SK-N-SH treated with all-trans-retinoic acid at 6 μM for 48 hours (cell line): ENCODE data around the gene FBXW11.
"Not testable (repeated sequence)": the region's sequence is repeated elsewhere in the genome, so short reads cannot be mapped to it uniquely, and the experiment has no call there.

Source experiments
- ISL1 ChIP-seq: fragments of 250-450 bp; sonication (Bioruptor Pico); IDR thresholded peaks from 2 replicates; pipeline ENCODE4 v2.1.2; 2022; ENCODE audit warnings: mild to moderate bottlenecking, moderate library complexity
- RARB ChIP-seq: fragments of 250-450 bp; sonication (Bioruptor Pico); IDR thresholded peaks from 2 replicates; pipeline ENCODE4 v1.8.0; 2021; ENCODE audit warnings: mild to moderate bottlenecking, moderate library complexity
- ZNF565 ChIP-seq: fragments of 450-650 bp; formaldehyde crosslinking; conservative IDR thresholded peaks from 2 replicates; pipeline ENCODE4 v1.5.0; 2020; ENCODE audit warnings: low read depth, mild to moderate bottlenecking, moderate library complexity
- ZNF70 ChIP-seq: fragments of 450-650 bp; formaldehyde crosslinking; IDR thresholded peaks from 2 replicates; pipeline ENCODE4 v1.5.0; 2020; ENCODE audit warnings: mild to moderate bottlenecking, moderate library complexity
- TF ChIP-seq, protein P1 (sequence below): fragments of 250-450 bp; sonication (Bioruptor Pico); IDR thresholded peaks from 2 replicates; pipeline ENCODE4 v1.5.0; 2020; ENCODE audit warnings: mild to moderate bottlenecking, moderate library complexity
- TF ChIP-seq, protein P2 (sequence below): fragments of 250-450 bp; sonication (Bioruptor Pico); IDR thresholded peaks from 2 replicates; pipeline ENCODE4 v1.8.0; 2020; ENCODE audit warnings: mild to moderate bottlenecking, moderate library complexity, borderline replicate concordance

GRCh38 chr5:171915700-171916099 lies 90.7 kb downstream of the FBXW11 start:
- TF ChIP-seq ISL1, ZNF70, RARB, ZNF565 (CRISPR knock-in tag): not testable (repeated sequence)
- TF ChIP-seq, protein P1, sequence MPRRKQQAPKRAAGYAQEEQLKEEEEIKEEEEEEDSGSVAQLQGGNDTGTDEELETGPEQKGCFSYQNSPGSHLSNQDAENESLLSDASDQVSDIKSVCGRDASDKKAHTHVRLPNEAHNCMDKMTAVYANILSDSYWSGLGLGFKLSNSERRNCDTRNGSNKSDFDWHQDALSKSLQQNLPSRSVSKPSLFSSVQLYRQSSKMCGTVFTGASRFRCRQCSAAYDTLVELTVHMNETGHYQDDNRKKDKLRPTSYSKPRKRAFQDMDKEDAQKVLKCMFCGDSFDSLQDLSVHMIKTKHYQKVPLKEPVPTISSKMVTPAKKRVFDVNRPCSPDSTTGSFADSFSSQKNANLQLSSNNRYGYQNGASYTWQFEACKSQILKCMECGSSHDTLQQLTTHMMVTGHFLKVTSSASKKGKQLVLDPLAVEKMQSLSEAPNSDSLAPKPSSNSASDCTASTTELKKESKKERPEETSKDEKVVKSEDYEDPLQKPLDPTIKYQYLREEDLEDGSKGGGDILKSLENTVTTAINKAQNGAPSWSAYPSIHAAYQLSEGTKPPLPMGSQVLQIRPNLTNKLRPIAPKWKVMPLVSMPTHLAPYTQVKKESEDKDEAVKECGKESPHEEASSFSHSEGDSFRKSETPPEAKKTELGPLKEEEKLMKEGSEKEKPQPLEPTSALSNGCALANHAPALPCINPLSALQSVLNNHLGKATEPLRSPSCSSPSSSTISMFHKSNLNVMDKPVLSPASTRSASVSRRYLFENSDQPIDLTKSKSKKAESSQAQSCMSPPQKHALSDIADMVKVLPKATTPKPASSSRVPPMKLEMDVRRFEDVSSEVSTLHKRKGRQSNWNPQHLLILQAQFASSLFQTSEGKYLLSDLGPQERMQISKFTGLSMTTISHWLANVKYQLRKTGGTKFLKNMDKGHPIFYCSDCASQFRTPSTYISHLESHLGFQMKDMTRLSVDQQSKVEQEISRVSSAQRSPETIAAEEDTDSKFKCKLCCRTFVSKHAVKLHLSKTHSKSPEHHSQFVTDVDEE = not testable (repeated sequence)
- TF ChIP-seq, protein P2, sequence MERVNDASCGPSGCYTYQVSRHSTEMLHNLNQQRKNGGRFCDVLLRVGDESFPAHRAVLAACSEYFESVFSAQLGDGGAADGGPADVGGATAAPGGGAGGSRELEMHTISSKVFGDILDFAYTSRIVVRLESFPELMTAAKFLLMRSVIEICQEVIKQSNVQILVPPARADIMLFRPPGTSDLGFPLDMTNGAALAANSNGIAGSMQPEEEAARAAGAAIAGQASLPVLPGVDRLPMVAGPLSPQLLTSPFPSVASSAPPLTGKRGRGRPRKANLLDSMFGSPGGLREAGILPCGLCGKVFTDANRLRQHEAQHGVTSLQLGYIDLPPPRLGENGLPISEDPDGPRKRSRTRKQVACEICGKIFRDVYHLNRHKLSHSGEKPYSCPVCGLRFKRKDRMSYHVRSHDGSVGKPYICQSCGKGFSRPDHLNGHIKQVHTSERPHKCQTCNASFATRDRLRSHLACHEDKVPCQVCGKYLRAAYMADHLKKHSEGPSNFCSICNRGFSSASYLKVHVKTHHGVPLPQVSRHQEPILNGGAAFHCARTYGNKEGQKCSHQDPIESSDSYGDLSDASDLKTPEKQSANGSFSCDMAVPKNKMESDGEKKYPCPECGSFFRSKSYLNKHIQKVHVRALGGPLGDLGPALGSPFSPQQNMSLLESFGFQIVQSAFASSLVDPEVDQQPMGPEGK (CRISPR knock-in tag) = not testable (repeated sequence)
